Endothelial cell of hepatic sinusoid (primary cell): ENCODE results near the gene CCSER2.
"Not testable (repeated sequence)": the region's sequence is repeated elsewhere in the genome, so short reads cannot be mapped to it uniquely, and the experiment has no call there.

Experiments
- in situ Hi-C: cut with HindIII; loops from 2 replicates; pipeline ENCODE4 v1.10.0; 2017; ENCODE audit warnings: low sequenced_read_pairs

Gene CCSER2

DNA sequence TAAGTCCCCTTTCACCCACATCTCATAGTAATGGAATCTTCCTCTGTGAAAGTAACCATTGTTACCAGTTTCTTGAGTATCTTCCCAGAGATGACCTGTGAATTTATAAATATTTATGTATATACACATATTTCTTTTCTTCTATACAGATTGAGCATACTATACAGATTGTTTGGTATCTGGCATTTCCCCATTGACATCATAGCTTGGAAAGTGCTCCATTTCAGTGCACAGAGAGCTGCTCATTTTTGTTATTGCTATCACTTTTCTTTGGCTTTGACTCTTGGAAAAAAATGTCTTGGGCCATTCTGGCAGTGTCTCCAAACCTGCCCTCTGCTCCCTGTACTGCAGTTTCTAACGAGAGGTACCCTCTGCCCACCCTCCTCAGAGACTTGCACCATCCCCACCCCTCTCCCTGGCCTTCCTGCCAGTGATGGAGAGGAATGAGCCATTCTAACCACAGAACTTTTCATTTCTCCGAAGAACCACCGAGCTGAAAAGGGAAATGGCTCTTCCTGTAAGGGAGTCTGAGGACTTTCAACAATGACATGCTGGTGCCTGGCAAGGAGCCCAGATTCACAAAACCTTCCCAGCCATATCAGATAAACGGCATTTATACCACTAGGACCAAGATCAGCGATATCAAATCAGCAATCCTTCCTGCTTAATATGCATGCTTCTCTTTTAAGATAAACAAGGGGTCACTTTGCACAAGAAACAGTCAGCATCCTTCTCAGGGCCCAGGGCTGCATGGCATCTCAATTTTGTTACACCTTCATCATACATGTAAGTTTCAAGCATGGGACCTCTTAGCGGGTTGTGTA lies 19.7 kb upstream of the CCSER2 start:
- in situ Hi-C loops, result no loop called here

DNA sequence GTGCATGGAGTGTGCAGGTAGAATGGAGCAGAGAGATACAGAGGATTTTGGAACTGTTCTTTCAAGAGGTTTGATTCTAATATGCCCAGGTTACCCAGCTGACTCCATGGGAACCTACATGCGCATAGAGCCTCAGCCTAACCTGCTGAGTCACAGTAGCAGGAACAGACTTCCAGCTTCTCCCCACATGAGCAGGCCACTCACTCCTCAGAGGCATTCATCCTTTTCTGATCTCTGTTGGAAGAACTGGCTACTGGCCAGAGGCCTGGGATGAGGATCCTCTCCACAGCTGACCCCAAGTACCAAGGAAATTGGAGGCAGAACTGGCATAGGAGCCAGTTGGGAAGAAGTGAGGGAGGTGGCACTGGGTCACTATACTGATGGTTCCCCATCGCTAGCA lies 17.9 kb upstream of the CCSER2 start:
- in situ Hi-C loops, result no loop called here

DNA sequence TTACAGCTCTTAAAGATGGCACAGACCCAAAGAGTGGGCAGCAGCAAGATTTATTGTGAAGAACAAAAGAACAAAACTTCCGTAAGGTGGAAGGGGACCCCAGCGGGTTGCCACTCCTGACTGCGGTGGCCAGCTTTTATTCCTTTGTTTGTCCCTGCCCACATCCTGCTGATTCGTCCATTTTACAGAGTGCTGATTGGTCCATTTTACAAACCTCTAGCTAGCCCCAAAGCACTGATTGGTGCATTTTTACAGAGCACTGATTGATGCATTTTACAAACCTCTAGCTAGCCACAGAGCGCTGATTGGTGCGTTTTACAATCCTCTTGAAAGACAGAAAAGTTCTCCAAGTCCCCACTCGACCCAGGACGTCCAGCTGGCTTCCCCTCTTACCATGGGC lies 16.8 kb upstream of the CCSER2 start:
- in situ Hi-C loops, result no loop called here

DNA sequence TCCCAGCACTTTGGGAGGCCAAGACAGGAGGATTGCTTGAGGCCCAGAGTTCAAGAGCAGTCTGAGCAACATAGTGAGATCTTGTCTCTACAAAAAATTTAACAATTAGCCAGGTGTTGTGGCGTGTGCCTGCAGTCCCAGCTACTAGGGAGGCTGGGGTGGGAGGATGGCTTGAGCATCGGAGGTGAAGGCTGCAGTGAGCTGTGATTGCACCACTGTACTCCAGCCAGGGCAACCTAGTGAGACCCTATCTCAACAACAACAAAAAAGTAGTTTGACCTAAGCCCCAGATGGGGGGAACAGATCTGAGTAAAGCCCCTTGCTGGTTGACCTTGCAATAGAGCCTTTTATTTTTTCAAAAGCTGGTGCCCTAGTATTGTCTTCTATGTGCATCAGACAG lies 15.6 kb upstream of the CCSER2 start:
- in situ Hi-C loops, result no loop called here

DNA sequence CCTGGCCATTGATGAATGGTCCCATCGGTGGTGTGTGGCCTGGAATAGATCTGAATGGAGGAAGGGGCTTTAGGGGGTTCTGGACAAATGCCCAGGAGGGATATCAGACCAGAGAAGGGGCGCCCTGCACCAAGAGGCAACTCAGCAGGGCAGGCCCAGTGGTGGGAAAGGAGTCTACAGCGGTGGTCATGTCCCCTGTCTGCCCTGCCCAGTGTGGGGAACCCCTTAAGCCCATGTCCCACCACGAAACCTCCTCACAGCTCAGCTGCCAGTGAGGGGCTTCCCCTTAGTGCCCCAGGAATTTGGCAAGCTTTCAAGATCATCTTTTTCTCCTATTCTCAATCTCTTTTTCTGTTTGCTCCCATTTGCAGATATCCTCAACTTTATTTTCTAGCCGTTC lies 14.1 kb upstream of the CCSER2 start:
- in situ Hi-C loops, result no loop called here

DNA sequence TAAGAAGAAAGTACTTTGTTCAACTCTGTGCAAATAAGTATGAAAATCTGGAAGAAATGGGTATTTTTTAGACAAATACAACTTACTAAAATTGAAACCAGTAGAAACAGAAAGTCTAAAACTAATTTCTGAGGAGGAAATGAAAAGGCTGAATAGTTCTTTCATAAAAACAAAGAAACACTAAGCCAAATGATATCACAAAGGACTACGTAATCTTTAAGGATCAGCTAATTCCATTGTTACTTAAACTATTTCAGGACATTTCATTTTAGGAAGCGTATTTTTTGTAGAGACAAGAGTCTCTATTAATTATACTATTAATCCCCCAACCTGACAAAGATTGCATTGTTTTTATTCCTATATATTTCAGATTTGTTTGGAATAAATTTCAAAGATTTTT lies 11.2 kb upstream of the CCSER2 start:
- in situ Hi-C loops, result no loop called here

DNA sequence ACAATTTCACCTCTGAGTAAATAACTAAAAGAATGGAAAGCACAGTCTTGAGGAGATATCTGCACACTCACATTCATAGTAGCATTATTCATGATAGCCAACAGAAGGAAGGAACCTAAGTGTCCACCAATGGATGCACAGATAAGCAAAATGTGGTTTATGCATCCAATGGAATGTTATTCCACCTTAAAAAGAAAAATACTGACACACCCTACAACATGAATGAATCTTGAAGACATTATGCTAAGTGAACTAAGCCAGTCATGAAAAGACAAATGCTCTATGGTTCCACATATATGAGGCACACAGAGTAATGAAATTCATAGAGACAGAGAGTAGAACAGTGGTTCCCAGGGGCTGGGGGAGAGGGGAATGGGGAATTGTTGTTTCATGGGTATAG lies 6.5 kb upstream of the CCSER2 start:
- in situ Hi-C loops, result no loop called here

DNA sequence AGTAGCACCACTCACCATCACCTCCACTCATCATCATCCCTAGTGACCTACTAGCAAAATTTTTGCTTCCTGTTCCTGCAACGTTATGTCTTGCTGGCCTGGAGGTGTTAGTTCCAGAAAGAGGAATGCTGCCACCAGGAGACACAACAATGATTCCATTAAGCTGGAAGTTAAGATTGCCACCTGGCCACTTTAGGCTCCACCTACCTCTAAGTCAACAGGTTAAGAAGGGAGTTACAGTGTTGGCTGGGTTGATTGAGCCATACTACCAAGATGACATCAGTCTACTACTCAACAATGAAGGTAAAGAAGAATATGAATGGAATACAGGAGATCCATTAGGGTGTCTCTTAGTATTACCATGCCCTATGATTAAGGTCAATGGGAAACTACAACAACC lies 4.8 kb upstream of the CCSER2 start:
- in situ Hi-C loops, result not testable (repeated sequence)

DNA sequence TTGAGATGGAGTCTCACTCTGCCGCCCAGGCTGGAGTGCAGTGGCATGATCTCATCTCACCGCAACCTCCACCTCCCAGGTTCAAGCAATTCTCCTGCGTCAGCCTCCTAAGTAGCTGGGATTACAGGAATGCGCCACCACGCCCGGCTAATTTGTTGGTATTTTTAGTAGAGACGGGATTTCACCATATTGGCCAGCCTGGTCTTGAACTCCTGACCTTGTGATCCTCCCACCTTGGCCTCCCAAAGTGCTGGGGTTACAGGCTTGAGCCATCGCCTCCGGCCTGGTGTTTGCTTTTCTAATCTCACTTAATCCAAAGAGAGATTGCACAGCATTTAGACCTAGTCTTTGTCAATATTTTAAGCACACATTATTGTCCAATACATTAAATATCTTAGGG lies 1.4 kb upstream of the CCSER2 start:
- in situ Hi-C loops, result loop anchor here (5.0 kb wide), 2 partner anchors 35 to 60 kb away; no protein-coding TSS in a partner anchor

DNA sequence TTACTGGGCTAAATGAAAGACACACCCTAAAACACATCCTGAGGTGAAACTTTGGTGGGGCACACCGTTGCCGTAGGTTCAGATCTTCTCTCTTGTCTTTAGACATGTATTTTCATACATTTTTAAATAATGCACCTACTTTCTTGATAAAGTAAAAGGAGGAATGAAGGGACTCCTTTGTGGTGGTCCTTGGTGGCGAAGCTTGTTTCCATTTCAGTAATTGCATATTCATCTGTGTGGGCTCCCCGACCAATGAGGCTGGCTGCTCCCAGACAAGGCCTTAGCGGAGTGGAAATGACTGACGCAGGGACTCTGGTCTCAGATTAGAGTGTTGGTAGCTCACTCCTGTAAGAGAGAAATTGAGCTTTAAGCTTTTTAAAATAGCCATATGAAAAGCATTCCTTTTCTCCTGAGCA lies 815 bp downstream of the CCSER2 start:
- in situ Hi-C loops, result loop anchor here (5.0 kb wide), 2 partner anchors 37 to 62 kb away; no protein-coding TSS in a partner anchor

DNA sequence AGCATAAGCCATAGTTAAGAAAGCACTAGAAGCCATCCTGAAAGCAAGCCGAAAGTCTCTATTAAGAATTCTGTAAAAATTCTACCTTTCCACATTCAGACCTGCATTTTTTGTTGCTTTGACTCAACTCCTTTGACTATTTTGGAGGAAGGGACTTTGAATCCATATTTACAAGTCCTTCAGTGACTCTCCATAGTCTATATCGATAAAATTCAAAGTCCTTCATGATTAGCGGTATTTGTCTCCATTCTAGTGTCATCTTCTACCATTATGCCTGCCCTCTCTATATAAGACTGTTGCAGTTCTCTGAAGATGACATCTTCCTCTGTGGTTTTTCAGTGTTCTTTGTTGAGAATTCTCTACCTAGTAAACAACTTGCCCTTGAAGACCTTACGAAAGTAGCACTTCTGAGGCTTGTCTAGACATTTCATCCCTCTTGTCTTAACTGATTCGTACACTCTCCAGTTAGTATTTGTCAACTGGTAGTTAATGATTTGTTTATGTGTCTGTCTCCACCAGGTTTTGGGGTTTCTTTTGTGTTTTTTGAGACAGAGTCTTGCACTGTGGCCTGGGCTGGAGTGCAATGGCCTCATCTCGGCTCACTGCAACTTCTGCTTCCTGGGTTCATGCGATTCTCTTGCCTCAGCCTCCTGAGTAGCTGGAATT lies 1.7 kb downstream of the CCSER2 start:
- in situ Hi-C loops, result loop anchor here (5.0 kb wide), 2 partner anchors 38 to 63 kb away; no protein-coding TSS in a partner anchor

DNA sequence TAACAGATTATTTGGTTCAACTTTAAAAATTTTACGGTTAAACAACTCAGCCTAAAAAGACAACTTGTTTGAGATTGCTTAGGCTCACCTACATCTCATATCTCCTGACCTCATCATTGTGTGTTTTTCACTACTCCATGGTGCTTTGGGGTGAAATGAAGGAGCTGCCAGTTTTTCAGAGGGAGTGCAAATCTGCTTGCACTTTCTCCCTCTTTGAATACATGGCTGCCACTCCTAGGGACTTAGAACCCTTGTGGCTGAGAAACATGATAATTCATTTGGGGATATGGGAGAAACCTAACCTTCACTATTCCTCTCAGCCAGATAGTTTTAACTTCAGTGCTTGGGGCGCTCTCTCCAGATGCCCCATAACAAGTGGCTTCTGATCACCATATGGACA lies 2.7 kb downstream of the CCSER2 start:
- in situ Hi-C loops, result no loop called here

DNA sequence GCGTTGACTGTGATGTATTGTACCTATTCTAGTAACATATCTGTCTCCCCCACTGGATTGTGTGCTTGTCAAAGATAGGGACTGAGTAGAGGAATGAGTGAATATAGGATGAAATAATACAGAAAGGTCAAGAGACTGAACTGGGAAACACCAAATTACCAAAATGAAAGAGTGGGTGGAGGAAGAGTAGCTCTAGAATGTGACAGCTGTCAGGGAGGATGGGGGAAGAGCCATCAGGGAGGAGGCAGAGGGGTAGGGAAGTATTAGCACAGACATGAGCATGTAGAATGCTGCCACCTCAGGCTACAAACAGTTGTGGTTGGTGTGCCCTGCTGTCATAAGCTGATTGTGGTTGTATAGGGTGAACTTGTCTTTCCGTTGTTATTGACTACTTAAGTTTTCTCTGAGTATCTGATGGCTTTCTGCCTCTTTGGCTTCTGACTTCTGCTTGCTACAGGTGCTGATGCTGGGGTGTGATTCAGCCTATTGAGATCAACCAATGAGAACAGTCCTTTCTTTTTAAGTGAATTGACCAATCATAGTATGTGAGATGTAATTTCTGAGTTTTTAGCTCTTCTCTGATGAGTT lies 5.6 kb downstream of the CCSER2 start:
- in situ Hi-C loops, result no loop called here

DNA sequence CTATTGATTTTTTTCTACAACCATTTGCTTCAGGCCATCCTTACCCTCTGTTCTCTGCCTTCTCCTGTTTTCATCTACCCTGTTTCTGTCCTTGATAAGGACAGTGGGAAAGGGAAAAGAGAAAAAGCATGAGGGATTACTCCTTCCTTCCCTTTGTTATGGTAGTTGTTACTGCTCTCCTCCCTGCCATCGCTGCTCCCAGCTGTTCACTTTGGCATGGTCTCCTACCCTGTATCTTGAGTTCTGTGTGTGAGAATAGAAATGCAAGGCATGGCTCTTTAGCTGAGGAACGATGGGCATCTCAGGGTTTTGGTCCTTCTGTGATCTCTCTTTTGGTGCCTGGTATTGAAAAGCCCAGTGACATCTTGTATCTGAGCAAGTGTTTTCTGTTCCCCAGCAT lies 6.4 kb downstream of the CCSER2 start:
- in situ Hi-C loops, result no loop called here

DNA sequence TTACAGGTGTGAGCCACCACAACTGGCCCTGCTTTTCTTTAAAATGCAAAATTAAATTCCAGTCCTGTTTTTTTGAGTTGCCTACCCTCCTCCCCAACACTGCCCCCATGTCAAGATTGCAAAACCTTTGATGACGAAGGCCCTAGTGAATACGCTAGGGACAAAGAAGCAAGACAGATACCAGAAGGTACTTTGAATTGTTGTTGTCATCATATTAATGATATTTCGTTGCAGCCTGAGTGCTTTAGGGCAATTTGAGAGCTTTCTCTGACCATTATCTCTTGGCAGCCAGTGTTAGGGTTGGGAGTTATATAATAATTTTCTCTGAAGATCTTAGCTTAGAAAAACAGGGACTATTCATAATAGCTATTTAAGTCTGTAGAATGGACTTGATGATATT lies 7.1 kb downstream of the CCSER2 start:
- in situ Hi-C loops, result no loop called here

DNA sequence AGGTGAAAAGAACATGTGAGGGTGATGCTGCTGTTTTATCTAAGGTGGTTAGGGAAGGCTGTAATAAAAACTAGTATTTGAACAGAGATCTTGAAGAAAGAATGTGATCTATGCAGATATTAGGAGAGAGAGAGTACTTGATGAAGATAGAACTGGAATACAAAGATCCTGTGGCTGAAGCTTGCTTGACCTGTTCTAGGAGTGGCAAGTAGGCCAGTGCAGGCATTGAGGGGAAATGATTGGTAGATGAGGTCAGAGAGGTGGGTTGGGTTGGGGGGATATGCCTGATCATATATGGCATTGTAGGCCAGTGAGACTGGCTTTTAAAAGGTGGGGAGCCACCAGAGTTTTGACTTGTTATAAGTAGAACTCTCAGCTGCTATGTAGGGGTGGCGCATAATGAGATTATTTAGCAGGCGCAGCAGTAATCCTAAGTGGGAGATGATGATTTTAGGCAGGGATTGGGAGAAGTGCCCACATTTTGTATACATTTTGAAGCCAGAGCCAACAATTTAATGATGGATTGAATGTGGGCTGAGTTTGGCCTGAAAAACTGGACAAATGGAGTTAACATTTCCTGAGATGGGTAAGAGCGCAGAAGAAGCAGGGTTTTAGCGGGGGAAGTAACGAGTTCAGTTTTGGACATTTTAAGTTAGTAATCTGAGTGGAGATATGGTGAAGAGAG lies 8.2 kb downstream of the CCSER2 start:
- in situ Hi-C loops, result no loop called here

DNA sequence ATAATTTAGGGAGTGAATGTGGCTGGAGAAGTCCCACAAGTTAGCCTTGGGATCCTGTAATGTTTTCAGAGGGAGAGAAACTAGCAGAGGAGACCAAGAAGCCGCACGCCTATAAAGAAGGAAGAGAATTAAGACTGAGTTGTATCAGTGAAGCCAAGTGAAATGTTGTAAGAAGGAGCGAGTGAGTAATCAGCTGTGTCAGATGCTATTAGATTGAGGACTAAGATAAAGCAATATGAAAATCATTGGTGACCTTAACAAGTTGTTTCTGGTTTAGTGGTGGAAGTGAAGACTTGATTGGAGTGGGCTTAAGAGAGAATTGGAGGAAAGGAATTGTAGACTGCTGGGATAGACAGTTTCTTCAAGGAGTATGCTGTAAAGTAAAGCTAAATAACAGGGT lies 8.8 kb downstream of the CCSER2 start:
- in situ Hi-C loops, result no loop called here

DNA sequence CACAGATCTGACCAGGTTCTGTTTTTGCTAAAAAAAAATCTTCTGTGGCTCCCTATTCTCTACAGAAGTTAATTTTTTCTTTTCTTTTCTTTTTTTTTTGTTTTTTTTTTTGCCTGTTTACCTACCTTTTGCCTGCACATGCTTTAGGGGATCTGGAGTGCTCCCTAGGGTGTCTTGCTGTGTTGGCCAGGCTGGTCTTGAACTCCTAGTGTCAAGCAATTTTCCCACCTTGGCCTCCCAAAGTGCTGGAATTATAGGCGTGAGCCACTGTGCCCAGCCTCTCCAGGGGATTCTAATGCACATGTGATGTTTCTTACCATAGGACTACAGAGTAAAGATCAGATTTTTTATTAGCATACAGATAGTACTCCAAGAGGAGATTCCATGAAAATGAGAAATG lies 10.6 kb downstream of the CCSER2 start:
- in situ Hi-C loops, result no loop called here

DNA sequence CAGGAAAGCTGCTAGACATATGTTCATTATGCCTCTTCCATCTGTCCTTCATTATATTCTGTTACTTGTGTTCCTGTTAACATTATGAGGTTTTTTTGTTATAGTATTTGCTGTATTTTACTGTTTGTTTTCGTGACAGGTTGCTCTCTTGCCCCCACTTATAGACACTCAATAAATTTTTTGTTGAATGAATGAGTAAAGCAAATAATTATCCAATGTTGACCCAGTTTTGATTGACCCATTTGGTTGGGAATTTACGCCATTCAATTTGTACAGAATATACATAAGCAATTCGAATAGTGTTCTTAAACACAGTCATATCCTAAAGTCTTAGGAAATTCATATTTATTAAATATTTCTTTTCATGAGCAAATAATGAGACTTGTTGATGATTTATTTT lies 11.8 kb downstream of the CCSER2 start:
- in situ Hi-C loops, result no loop called here

DNA sequence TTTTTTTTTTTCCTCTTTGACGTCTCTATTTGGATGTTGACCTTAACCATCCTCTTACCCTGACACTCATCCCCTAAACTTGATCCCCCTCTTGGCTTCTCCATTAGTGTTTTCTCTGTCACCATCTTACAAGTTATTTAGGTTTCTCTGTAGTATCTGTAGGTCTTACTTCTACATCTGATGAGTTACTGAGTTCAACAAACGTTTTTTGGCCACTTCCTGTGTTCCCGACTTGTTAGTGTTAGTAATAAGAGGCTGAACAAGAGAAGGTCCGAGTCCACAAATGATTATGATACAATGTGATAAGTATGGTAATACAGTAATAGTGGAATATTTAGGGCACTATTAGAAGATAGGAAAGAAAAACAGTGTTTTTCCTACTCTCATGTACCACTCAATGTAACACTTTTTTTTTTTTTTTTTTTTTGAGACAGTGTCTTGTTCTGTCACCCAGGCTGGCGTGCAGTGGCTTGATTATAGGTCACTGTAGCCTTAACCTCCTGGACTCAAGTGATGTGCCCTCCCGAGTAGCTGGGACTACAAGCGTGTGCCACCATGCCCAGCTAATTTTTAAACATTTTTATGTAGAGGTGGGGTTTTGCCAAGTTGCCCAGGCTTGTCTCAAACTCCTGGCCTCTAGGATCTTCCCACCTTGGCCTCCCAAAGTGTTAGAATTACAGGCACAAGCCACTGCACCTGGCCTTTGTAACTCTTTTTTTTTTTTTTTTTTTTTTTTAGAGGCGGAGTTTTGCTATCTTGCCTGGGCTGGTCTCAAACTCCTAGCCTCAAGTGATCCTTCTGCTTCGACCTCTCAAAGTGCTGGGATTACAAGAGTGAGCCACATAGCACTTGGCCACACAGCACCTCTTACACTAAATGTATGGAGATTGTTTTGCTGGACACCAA lies 12.5 kb downstream of the CCSER2 start:
- in situ Hi-C loops, result no loop called here

DNA sequence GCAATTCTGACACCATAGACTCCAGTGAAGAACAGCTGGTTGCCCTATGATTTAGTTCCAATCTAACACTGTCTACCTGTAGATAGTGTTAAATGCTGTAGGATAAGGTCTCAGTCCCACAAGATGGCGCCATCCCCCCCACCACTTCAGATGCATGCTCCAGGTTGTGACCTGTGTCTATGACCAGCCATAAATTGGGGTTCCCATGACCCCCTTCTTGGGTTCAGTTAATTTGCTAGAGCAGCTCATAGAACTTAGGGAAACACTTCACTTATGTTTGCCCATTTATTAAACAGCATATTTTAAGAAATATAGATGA lies 13.1 kb downstream of the CCSER2 start:
- in situ Hi-C loops, result no loop called here
